C4-2B (cell line): ENCODE data around the gene RAB18.

Source experiments
- ZFX ChIP-seq: fragments of 450-650 bp; IDR thresholded peaks from 2 replicates; pipeline ENCODE4 v1.6.1; 2017
- TF ChIP-seq, protein P1 (sequence below): fragments of 450-650 bp; conservative IDR thresholded peaks from 2 replicates; pipeline ENCODE4 v1.5.1; 2017; ENCODE audit warnings: mild to moderate bottlenecking

- TF ChIP-seq, protein P1, sequence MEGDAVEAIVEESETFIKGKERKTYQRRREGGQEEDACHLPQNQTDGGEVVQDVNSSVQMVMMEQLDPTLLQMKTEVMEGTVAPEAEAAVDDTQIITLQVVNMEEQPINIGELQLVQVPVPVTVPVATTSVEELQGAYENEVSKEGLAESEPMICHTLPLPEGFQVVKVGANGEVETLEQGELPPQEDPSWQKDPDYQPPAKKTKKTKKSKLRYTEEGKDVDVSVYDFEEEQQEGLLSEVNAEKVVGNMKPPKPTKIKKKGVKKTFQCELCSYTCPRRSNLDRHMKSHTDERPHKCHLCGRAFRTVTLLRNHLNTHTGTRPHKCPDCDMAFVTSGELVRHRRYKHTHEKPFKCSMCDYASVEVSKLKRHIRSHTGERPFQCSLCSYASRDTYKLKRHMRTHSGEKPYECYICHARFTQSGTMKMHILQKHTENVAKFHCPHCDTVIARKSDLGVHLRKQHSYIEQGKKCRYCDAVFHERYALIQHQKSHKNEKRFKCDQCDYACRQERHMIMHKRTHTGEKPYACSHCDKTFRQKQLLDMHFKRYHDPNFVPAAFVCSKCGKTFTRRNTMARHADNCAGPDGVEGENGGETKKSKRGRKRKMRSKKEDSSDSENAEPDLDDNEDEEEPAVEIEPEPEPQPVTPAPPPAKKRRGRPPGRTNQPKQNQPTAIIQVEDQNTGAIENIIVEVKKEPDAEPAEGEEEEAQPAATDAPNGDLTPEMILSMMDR: no peak
- no peak for TF ChIP-seq ZFX
Measured at GRCh38 chr10:27518261-27518660, 14.2 kb downstream of the RAB18 start.
